GM19324 (cell line): ENCODE results near the gene ZGLP1.
"Not testable (repeated sequence)": the region's sequence is repeated elsewhere in the genome, so short reads cannot be mapped to it uniquely, and the experiment has no call there.

Source experiments
- ATAC-seq: cut with Tn5 transposase; IDR thresholded peaks from one replicate; pipeline ENCODE4 v1.9.1; 2021; ENCODE audit warnings: mild to moderate bottlenecking, moderate library complexity; ENCODE audit not compliant: unreplicated experiment, low FRiP score

ZGLP1 gene

DNA sequence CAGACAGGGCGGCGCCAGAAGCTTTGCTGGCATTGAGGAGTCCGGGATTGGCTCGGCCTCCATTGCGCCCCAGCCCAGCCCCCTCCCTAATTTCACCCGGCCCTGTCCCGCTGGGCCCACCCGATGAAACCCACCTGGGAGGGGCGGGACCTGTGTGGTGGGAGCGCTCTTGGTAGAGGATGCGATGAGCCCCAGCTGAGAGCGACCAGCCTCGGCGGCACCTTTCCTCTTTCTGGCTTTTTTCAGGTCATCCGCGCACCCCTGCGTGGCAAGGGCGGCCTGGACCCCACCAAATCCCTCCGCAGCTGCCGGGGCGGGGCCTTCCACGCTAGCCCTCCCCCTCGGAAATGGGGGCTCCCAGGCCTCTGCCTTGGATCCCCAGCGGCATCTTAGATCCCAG is at the start of gene ZGLP1:
ZGLP1 (minus strand) TSS at position 393 of the 400 bp plus-strand sequence.
- ATAC-seq: no peak

GRCh38 chr19:10356431-10356830 is 46.8 kb upstream of the ZGLP1 start:
- no peak for ATAC-seq

- no peak for ATAC-seq
Observed at GRCh38 chr19:10353793-10354391, 44.3 kb upstream of the ZGLP1 start.

DNA sequence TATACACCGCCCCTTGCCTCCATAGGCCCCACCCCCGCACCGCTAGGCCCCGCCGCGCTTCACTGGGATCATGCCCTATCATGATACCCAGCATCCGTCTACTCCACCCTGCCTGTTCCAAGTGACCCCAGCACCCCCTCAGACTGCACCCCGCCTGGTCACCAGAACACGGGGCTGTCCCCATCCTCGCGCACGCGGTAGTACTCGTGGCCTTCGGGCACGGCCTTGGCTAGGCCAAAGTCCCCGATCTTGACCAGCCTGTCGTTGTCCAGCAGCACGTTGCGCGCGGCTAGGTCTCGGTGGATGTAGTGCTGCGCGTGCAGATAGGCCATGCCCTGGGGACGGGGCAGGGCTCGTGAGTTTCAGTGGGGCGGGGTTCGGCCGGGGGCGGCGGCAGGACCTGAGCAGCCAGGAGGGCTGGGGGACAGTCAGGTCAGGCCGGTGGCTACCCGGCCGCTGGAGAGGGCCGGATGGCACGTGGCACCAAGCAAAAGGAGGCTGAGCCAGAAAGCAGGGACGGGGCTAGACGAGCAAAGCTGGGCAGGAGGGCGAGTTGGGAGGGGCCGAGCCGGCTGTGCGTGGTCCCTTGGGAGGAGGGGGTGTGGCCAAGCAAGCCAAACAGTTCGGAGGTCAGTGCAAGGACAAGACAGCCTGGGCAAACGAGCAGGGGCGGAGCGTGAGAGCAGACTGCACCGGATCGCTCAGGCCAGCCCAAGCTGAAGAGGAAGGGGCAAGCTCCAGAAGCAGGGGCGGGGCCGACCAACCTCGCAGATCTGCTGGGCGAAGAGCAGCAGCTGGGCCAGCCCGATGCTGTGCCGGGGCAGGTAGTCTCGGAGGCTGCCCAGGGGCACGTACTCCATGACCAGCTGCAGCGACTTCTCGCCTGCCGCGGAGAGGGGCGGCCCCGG is 43.4 kb upstream of the ZGLP1 start:
- no peak for ATAC-seq

DNA sequence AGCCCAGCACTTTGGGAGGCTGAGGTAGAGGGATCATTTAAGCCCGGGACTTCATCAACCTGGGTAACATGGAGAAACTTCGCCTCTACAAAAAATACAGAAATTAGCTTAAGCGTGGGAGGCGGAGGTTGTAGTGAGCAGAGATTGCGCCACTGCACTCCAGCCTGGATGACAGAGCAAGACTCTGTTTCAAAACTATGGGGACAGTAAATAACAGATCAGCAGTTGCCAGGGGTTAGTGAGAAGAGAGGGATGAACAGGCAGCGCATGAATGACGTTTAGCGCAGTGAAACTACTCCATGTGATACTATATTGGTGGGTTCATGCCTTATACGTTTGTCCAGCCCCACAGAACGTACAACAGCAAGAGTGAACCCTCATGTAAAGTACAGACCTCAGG is 36.9 kb upstream of the ZGLP1 start:
- ATAC-seq: no peak

DNA sequence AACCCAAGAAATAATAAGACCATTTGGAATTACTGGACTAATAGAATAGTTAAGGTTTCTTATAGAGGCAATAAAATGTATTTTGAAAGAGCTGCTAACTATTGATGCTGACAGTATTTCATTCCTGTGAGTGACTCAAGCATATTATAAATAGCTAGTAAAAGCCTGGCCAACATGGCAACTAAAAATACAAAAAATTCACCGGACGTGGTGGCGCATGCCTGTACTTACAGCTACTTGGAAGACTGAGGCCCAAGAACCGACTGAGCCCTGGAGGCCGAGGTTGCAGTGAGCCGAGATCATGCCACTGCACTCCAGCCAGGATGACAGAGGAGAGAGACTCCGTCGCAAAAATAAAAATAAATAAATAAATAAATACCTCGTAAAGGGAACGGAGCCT is 35.2 kb upstream of the ZGLP1 start:
- ATAC-seq: no peak

- ATAC-seq: no peak
Observed at GRCh38 chr19:10343495-10343894, 33.9 kb upstream of the ZGLP1 start.

DNA sequence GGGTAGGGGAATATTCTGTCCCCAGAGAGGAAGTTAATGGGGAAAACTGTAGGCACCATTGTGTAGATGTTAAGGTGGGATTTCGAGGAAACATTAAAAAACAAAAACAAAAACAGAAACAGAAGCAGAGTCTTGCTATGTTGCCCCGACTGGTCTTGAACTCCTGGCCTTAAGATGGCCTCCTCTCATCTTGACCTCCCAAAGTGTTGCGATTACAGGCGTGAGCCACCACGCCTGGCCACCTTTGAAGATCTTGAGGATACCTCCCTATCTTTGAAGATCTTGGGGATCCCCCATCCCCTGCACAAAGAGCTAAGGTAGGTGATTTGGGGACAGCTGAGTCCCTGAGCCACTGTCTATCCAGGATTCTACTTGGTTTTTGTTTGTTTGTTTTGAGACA is 30.4 kb upstream of the ZGLP1 start:
- no peak for ATAC-seq

- peak; percentile 64 for ATAC-seq
Observed at GRCh38 chr19:10339380-10339960, 29.9 kb upstream of the ZGLP1 start, which contains the start of gene ICAM3. Gene ICAM3, minus strand, starts transcription at chr19:10339624. Its CDS starts 10 bp downstream, at chr19:10339614.

DNA sequence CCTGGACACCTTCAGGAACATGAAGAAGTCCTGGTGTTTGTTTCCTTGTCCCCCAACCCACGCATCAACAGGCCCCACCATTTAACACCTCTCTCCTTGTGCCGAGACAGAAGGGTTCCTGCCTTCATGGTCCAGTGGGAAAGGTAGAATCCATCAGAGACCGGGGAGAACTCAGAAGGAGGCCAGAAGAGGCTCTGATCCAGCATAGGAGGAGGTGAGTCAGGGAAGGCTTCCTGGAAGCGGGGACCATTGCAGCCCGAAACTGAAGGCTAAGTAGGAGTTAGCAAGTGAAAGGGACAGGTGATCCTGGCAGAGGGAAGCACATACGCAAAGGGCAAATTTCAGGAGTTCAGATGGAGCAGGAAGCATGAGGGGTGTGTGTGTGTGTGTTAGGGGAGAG is 29.3 kb upstream of the ZGLP1 start:
- ATAC-seq: no peak

GRCh38 chr19:10336725-10337124 is 27.1 kb upstream of the ZGLP1 start:
- not testable (repeated sequence) for ATAC-seq

DNA sequence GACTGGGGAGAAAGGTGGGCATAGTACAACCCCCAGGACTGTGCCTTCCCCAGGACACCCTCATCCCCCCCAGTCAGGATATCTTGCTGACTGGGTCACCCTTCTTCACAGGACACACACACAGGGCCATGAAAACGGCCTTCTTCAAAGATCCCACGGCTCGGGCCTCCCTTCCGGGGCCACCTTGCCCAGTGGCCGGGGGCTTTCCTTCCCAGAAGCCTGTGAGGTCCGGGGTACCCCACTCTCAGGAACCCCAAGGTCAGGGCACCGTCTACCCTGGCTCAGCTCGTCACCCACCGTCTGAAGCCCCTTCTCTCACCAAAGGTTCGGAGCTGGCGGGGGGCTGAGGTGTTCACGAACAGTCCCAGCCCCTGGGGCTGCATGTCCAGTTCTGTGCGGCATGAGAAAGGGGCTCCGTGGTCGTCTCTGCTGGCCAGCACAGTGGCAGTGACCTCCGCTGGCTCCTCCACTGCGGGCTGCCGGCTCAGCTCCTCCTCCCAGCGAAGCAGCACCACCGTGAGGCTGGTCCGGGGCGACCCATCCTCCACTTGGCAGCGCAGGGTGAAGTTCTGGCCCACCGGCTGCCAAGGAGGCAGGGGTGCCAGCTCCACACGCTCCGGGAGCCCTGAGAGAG is 25.9 kb upstream of the ZGLP1 start:
- ATAC-seq: no peak

GRCh38 chr19:10334588-10335351 is 25.2 kb upstream of the ZGLP1 start:
- no peak for ATAC-seq

GRCh38 chr19:10333758-10334587 is 24.4 kb upstream of the ZGLP1 start:
- ATAC-seq: no peak

- peak; percentile 89 for ATAC-seq
Observed at GRCh38 chr19:10332965-10333757, 23.5 kb upstream of the ZGLP1 start, which contains the start of gene RAVER1. Gene RAVER1, minus strand, starts transcription at chr19:10333529. Its CDS starts 22 bp downstream, at chr19:10333507.

DNA sequence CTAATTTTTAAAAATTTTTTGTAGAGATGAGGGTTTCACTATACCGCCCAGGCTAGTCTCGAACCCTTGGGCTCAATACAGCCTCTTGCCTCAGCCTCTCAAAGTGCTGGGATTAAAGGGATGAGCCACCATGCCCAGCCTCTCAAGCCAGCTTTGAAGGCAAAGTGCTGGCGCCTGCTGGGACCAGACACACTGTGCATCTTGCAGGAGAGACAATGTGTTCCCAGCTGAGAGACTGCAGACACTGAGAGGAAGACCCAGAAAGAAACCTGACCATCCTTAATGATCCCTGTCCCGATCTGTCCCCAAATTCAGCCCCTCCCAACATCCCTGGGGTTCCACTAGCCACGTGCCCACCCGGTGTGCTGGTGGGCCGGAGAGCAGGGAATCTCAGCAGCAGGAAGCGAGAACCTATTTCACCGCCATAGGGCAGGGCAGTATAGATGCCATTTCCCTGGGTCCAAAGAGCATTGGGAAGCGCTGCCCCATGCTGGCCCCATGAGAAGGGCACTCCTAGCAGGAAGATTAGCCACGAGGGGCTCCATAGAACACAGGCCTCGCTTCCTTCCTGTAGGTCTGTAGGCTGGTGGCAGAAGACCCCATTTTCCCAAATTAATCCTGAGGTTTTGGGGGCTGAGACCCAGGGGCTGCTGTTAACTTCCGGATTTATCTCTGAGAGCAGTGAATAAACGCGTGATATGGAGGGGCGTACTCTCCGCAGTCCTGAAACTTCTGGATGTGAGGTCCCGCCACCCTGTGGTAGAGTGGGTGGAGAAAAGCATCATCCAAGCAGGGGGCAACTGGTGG is 22.7 kb upstream of the ZGLP1 start:
- no peak for ATAC-seq

DNA sequence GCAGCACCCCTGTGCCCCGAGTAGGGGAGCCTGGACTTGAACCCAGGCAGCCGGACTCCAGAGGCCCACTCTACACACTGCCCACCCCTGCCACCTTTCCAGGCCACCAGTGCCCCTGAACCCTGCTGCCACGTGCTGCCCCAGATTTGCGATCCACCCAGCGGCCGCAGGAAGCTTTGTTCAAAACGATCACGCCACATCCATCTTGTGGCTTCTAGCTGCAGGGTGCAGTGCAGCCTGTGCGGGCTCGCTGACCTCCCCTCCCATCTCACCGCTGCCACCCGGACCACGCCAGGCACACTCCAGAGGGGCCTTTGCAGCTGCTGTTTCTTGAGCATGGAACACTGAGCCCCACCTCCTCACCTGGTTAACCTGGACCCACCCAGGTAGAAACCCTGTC is 19.9 kb upstream of the ZGLP1 start:
- no peak for ATAC-seq
